Large intestine (tissue), 3 donors: ENCODE measurements around the gene SRF. TPM values are rescaled to one million over a fixed set of nuclear protein-coding genes. Genes with fewer than 3 reads are reported as not detected.
A peak's percentile ranks its signal among the peaks of the same experiment; 100 is the strongest.

ENCODE experiments used
- DNase-seq, 2 donors: peaks; one replicate each; pipeline versions ENCODE4 v3.0.0 to v3.0.0-alpha.2; 2013
- H3K27ac ChIP-seq: one replicate; pipeline ENCODE4 v1.5.1; 2013; ENCODE audit warnings: low read length
- H3K27me3 ChIP-seq: 2 replicates; pipeline ENCODE4 v1.6.1; 2013; ENCODE audit warnings: low read length; ENCODE audit not compliant: control insufficient read depth, insufficient read depth
- H3K36me3 ChIP-seq: 2 replicates; pipeline ENCODE4 v1.6.1; 2013; ENCODE audit warnings: low read length; ENCODE audit not compliant: control insufficient read depth, insufficient read depth
- H3K4me1 ChIP-seq: one replicate; pipeline ENCODE4 v1.6.1; 2013; ENCODE audit warnings: low read length; ENCODE audit not compliant: control insufficient read depth, insufficient read depth
- H3K4me3 ChIP-seq: one replicate; pipeline ENCODE4 v1.5.1; 2013; ENCODE audit warnings: low read length
- H3K9me3 ChIP-seq: one replicate; pipeline ENCODE4 v1.6.1; 2013; ENCODE audit warnings: mild to moderate bottlenecking, low read depth, low read length, moderate library complexity; ENCODE audit not compliant: control insufficient read depth
- WGBS: methylation state at CpG from one replicate; pipeline ENCODE4 v1.1.5; 2013; ENCODE audit warnings: low lambda C conversion rate; ENCODE audit not compliant: insufficient coverage; 5-methylcytosine and 5-hydroxymethylcytosine counted together
- polyA plus RNA-seq: library from polyadenylated mRNA; unstranded; fragments of 120-200 nt; gene quantifications from one replicate; pipeline ENCODE4 v1.2.1, GENCODE V29; 2013

SRF gene
- polyA plus RNA-seq, 1 donor, result 30.1 TPM

DNA sequence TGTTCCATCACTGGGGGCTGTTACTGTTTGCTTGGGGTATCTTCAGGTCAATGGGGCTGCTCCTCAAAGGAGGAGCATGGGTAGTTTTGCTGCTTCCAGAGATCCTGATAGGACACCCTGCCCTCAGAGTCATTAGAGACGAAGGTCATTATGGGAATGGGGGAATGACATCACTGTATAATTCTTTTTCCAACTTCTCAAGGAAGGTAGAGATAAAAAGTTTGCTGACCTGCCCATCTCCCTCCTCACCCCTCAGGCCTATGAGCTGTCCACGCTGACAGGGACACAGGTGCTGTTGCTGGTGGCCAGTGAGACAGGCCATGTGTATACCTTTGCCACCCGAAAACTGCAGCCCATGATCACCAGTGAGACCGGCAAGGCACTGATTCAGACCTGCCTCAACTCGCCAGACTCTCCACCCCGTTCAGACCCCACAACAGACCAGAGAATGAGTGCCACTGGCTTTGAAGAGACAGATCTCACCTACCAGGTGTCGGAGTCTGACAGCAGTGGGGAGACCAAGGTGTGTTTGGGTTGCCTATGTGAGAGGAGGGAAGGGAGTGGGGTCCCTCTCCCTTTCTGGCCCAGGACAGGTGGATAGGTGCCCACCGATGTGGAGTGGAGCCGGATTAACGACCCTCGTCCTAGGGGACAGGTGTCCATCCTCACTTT, 2.7 kb downstream of the SRF start:
- Histone ChIP-seq H3K4me3 (peak overlapping the region; percentile 79), H3K27ac (peak overlapping the region; percentile 86), H3K36me3 (peaks cover 32% of the 10 kb centered on the region), H3K9me3 (no peaks in the 10 kb centered on the region), H3K27me3 (no peaks in the 10 kb centered on the region), H3K4me1 (peaks cover 29% of the 10 kb centered on the region)
- DNase-seq, result peak; percentile 35 to 63
- no CpG with 5 or more reads among the region's 11 CpGs for whole genome bisulfite sequencing

DNA sequence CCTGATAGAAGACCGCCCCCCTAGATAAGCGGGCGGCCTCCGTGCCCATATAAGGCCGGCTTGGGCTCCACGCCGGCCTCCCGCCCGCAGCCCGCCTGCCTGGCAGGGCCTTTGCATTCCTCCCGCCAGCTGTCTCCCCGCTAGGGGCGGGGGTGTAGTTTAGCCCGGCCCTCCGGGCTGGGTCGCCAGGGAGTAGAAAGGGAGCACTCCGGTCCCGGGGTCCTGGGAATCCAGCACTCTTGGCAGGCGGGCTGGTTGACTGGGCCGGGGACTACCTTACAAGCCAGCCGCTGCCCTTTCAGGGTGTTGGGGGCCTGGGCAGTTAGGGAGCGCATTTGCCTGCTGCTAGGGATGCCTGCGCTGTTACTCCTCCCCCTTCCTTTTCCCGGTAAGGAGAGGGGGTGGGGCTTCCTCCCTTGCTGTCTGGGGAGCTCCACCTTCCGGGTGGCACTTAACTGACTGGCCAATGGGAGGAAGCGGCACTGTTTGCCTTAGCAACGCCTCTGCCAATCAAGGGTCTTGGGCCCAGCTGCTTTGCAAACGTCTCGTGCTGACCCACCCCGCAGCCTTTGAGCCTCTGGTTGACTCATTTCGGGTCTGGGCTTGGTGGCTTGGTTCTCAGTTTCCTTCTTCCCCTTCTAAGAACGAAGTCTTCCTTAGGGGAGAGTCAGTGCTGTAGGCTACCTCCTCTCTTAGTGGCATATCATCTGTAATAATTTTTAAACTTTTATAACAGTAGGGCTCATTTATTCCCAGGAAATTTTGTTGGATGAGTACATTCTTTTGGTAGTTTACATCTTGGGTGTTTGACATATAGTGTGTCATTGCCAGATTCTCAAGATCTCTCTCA, 3.4 kb downstream of the SRF start:
- no peaks in the 10 kb centered on the region for H3K27me3 ChIP-seq
- no CpG with 5 or more reads among the region's 32 CpGs for WGBS
- peak overlapping the region; percentile 86 for H3K27ac ChIP-seq
- no peaks in the 10 kb centered on the region for H3K9me3 ChIP-seq
- H3K36me3 ChIP-seq, result peaks cover 40% of the 10 kb centered on the region
- H3K4me3 ChIP-seq, result peak overlapping the region; percentile 79
- H3K4me1 ChIP-seq, result peaks cover 29% of the 10 kb centered on the region
- peak; percentile 99 for DNase-seq

DNA sequence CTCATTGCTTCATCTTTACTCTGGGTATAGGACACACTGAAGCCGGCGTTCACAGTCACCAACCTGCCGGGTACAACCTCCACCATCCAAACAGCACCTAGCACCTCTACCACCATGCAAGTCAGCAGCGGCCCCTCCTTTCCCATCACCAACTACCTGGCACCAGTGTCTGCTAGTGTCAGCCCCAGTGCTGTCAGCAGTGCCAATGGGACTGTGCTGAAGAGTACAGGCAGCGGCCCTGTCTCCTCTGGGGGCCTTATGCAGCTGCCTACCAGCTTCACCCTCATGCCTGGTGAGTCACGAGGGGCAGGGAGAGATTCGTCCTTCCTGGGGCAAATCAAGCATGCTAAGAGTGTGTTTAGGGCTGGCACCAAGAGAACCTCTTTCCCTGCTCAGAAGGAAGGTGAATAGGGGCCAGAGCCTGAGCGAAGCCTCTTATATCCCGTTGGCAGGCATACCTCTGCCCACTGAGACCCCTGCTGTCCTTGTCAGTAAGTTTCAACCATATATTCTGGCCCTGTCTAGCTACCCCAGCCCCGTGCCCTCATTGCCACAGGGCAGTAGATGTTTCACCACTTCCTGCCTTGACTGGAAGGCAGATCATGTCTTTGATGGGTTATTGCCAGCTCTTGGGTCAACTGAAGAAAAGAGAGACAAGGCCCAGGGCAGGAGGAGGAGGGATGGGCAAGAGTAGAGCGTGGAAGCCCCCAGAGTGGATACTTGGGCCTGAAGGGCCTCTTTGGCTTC, 4.8 kb downstream of the SRF start:
- Histone ChIP-seq H3K4me3 (no peak overlapping the region), H3K4me1 (peaks cover 29% of the 10 kb centered on the region), H3K27me3 (no peaks in the 10 kb centered on the region), H3K9me3 (no peaks in the 10 kb centered on the region), H3K36me3 (peaks cover 44% of the 10 kb centered on the region), H3K27ac (peak overlapping the region; percentile 86)
- no peak for DNase-seq
- 100% methylated on average over 1 of the region's 11 CpGs for WGBS

DNA sequence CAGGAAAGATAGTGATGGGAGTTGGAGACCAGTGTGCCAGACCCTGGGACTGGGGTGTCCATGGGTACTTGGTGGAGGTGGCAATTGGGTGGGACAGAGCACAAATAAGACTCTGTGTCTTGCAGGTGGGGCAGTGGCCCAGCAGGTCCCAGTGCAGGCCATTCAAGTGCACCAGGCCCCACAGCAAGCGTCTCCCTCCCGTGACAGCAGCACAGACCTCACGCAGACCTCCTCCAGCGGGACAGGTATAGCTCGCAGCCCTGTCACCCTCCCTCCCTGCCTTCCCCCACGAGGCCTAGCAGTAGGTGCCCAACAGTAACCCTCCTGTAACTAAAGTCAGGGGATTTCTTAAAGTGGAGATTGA, 5.3 kb downstream of the SRF start:
- H3K36me3 ChIP-seq, result peaks cover 44% of the 10 kb centered on the region
- no peaks in the 10 kb centered on the region for H3K9me3 ChIP-seq
- no peak for DNase-seq
- H3K27me3 ChIP-seq, result no peaks in the 10 kb centered on the region
- H3K4me1 ChIP-seq, result peaks cover 29% of the 10 kb centered on the region
- WGBS, result no CpG with 5 or more reads among the region's 6 CpGs
- no peak overlapping the region for H3K27ac ChIP-seq
- no peak overlapping the region for H3K4me3 ChIP-seq

GRCh38 chr6:43178150-43178549, 7.1 kb downstream of the SRF start:
- H3K4me3 ChIP-seq, result no peak overlapping the region
- peaks cover 44% of the 10 kb centered on the region for H3K36me3 ChIP-seq
- H3K27me3 ChIP-seq, result no peaks in the 10 kb centered on the region
- no peak for DNase-seq
- H3K27ac ChIP-seq, result no peak overlapping the region
- WGBS, result 88% methylated on average over 1 of the region's 12 CpGs
- peaks cover 28% of the 10 kb centered on the region for H3K4me1 ChIP-seq
- H3K9me3 ChIP-seq, result no peaks in the 10 kb centered on the region

GRCh38 chr6:43178951-43179830, 8.1 kb downstream of the SRF start:
- Histone ChIP-seq H3K4me1 (peaks cover 20% of the 10 kb centered on the region), H3K27ac (no peak overlapping the region), H3K27me3 (no peaks in the 10 kb centered on the region), H3K4me3 (no peak overlapping the region), H3K36me3 (peaks cover 46% of the 10 kb centered on the region), H3K9me3 (no peaks in the 10 kb centered on the region)
- no peak for DNase-seq
- WGBS, result no CpG with 5 or more reads among the region's 20 CpGs

- Histone ChIP-seq H3K4me1 (peaks cover 14% of the 10 kb centered on the region), H3K4me3 (no peak overlapping the region), H3K9me3 (no peaks in the 10 kb centered on the region), H3K27ac (no peak overlapping the region), H3K36me3 (peaks cover 51% of the 10 kb centered on the region), H3K27me3 (no peaks in the 10 kb centered on the region)
- no CpG with 5 or more reads among the region's 7 CpGs for WGBS
- no peak for DNase-seq
Observed at GRCh38 chr6:43180058-43180457, 9.0 kb downstream of the SRF start.

GRCh38 chr6:43180985-43181384, 9.9 kb downstream of the SRF start:
- peaks cover 9% of the 10 kb centered on the region for H3K4me1 ChIP-seq
- H3K9me3 ChIP-seq, result no peaks in the 10 kb centered on the region
- H3K27ac ChIP-seq, result no peak overlapping the region
- no peaks in the 10 kb centered on the region for H3K27me3 ChIP-seq
- H3K36me3 ChIP-seq, result peaks cover 44% of the 10 kb centered on the region
- no peak for DNase-seq
- H3K4me3 ChIP-seq, result no peak overlapping the region
- no CpG with 5 or more reads among the region's 5 CpGs for WGBS

DNA sequence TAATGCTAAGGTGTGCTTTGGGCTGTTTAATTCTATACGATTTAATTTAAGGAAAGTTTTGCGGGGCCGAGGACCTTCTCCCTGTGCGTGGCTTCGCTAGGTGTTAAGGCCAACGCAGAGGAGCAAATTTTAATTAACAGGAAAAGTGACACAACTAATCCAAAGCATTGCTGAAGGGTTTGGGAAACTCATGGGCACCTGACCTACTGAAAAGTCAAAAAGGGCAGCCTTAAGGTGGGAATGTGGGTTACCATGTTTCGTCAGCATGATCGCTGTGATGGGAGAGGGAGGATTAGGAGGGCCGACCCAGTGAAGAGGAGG, 10.5 kb downstream of the SRF start:
- WGBS, result 30% methylated on average over 2 of the region's 9 CpGs
- DNase-seq, result no peak
- H3K36me3 ChIP-seq, result peaks cover 44% of the 10 kb centered on the region

More for the DNA sequence above, 10.5 kb downstream of the SRF start:
- Histone ChIP-seq H3K27me3 (no peaks in the 10 kb centered on the region), H3K9me3 (no peaks in the 10 kb centered on the region), H3K4me3 (peak overlapping the region; percentile 93), H3K4me1 (peaks cover 9% of the 10 kb centered on the region), H3K27ac (peak overlapping the region; percentile 72)
